HG02610 (cell line): ENCODE measurements around the gene NLRC5.
"Not testable (repeated sequence)": the region's sequence is repeated elsewhere in the genome, so short reads cannot be mapped to it uniquely, and the experiment has no call there.

ENCODE experiments used
- ATAC-seq: cut with Tn5 transposase; IDR thresholded peaks from one replicate; pipeline ENCODE4 v1.9.1; 2021; ENCODE audit warnings: mild to moderate bottlenecking, moderate library complexity; ENCODE audit not compliant: unreplicated experiment

Gene NLRC5

DNA sequence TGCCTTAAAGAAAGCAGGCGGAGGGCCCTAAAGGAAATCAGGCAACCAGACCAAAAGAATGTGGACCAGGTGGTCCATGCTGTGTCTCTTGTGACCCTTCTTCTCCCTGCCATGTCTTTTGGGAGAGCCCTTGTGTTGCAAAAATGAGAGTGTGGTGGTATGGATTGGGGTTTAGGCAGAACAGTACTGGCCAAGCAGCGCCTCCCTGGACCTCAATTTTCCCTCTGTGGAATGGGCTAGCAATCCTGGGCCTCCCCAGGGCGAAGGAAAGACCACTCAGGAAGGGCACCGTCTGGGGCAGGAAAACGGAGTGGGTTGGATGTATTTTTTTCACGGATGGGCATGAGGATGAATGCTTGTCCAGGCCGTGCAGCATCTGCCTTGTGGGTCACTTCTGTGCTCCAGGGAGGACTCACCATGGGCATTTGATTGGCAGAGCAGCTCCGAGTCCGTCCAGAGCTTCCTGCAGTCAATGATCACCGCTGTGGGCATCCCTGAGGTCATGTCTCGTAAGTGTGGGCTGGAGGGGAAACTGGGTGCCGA, 7.6 kb upstream of the NLRC5 start:
- no peak for ATAC-seq

DNA sequence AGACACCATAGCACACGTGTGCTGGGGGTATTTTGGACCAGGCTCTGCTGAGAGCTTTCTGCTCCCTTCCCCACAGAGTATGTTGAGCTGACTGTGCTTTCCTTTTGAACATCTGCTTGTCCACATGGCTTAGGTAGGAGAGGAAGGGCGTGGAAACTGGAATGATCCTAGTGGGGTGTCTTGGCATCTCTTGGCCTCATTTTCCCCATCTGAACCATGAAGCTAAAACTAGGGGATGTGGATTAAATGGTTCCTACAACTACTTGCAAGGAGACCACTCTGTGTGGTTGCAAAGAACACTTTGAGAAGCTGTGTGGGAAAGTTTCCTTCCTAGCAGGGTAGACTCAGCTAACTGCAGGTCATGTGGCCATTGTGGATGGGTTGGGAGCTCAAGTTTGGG, 6.7 kb upstream of the NLRC5 start:
- ATAC-seq, result no peak

DNA sequence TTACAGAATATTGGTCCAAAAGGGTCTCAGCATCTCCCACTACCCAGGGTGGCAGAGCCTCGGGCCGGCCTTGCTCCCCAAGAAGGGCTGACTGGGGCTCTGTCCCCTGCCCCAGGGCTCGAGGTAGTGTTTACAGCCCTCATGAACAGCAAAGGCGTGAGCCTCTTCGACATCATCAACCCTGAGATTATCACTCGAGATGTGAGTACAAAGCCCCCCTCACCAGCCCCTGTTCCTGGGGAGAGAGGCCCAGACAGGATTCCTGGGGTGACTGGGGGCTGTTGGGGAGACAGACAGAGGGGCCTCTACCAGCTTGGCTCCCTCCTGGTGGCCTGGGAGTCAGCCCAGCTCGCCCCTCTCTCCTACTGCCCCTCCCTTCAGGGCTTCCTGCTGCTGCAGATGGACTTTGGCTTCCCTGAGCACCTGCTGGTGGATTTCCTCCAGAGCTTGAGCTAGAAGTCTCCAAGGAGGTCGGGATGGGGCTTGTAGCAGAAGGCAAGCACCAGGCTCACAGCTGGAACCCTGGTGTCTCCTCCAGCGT, 6.1 kb upstream of the NLRC5 start:
- ATAC-seq, result no peak

DNA sequence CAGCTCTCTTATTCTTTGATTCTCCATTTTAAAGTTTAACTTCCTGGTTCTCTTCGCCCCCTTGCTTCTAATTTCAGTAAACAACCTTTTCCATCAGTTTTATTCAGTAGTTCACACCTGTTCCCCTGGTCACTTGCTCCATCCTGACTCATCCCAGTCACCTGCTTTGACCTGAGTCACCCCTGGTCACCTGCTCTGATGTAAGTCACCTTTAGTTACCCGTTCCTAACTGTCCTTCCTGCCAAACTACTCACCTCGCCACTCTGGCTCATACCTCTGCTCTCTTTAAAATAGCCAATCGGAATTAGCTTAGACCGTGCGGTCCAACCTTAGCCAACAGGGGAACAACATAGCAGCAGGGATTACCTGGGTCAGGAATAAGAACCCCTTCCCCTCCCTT, 4.7 kb upstream of the NLRC5 start:
- no peak for ATAC-seq

DNA sequence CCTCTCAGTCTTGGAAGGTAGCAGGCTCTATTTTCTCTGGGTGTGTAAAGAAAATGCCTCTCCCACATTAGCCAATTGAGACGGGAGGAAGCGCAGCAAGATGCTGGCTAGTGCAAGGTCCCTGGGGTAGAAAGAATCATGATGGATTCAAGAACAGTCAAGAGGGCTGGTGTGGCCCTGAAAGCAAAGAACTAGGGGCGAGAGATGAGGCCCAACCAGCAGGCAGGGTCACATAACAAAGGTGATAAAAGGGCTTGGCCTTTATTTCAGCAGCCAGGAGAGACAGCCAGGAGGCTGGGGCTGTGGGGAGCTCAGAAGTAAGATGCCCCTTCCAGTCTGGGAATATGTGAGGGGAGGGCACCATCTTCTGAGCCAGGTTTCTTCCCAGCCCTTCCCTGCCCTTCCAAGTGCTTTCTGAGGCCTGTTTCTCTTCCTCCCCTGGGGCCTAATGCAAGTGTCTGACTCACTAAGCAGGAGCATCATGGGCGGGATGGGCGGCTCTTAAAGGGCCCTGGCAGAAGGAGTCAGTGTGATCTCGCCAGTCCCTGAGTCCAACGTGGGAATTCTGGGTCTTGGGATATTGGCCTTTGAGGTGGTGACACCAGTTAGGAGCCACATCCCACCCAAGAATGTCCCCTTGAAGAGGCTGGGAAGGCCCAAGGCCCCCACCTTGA, 3.9 kb upstream of the NLRC5 start:
- no peak for ATAC-seq

DNA sequence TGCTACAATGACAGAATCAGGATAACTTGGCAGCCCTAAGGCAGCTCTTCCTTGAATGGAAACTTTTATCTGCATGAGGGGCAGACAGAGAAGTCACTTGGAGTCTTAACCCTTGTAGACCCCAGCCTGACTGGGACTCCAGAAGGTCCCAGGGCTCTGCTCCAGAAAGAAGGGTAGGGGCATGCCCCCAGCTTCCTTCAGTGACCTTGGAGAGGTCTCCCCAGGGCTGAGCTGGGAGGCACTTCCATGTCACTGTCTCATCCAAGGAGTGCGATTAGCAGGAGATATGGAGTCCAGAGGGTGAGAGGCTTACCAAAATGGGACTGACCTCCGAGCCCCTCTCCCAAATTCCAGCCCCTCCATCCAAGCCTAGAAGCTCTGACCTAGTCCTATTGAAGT, 3.4 kb upstream of the NLRC5 start:
- no peak for ATAC-seq

DNA sequence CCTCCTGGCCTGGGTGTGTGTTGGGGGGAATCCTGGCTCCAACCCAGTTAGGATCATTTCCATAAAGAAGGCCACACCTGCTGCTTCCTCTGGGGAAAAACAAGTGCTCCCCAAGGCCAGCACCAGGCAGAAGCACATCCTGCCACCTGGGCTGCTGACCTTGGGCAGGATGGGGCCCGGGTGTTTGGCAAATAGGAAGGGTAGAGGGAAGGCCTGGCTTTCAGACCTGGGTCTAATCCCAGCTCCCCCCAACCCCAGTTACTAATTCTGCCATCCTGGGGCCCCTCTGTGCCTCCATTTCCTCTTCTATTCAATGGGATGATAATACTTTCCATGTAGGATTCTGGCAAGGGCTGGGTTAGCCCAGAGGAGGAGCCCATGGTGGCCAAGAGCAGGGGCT, 3.0 kb upstream of the NLRC5 start:
- no peak for ATAC-seq

DNA sequence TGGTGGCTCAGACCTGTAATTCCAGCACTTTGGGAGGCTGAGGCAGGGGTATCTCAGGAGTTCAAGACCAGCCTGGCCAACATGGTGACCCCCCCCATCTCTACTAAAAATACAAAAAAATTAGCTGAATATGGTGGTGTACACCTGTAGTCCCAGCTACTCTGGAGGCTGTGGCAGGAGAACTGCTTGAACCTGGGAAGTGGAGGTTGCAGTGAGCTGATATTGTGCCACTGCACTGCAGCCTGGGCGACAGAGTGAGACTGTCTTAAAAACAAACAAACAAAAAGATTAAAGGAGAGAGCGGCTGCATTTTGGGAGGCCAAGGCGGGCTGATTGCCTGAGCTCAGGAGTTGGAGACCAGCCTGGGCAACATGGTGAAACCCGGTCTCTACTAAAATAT, 2.4 kb upstream of the NLRC5 start:
- not testable (repeated sequence) for ATAC-seq

DNA sequence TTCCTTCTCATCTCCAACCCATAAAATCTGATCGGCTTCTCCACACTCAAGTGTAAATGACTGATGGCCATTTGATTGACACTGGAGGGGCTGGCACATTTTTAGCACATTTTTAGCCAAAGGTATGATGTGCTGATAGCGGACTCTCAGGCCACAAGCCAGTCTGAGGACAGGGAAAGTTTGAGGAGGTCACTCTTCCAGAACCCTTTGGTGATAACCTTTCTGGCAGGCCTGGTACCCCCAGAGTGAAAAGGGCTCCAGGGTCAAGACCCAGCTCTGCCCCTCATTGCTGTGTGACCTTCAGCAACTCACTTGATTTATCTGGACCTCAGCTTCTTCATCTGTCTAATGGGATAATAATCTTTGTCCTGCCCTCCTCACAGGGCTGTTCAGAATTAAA, 1.7 kb upstream of the NLRC5 start:
- no peak for ATAC-seq

DNA sequence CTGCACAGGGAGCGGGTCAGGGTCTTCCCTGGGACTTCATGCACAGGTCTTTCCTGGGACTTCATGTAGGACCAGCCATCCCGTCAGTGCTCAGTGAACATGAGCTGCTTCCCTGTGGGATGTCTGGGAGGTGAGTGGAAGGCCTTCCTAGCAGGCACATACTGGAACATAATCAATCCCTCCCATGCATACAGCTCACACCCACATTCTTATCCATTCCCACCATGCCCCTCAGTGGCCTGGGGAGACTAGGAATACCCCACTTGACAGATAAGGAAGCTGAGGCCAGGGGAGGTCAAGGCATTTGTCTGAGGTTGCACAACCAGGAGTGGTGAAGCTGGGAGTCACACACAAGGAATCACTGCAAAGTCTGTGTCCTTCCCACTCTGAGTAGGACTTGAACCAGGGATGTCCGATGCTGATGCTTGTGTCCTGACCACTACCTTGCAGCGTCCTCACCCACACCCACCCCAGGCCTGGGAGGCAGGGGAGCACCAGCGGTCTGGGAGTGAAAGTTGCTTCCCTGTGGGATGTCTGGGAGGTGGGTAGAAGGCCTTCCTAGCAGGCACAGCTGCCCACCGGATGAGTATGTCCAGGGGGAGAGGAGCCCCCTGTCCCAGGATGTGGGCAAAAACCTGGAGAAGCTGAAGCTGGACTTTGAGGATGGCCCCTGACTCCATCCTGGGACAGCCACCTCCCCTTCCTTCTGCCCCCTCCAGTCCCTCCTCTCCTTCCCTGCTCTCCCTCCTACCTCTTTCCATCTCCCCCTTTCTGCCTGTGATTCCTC, 1.0 kb upstream of the NLRC5 start:
- no peak for ATAC-seq

DNA sequence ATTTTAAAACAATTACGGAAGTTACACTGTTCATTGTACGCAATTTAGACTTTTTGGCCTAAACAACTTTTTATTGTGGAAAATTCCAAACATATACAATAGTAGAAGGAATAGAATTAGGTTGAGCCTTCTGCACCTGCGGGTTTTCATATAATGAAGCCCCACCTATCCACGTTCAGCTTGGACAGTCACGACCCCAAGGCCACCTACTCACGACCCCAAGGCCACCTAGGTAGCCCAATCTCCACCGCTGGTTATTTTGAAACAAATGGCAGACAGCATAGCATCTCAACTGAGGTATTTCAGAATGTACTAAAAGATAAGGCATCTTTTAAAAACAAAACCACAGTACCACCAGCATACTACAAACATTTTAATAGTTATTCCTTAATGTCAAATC, 631 bp downstream of the NLRC5 start:
- no peak for ATAC-seq

DNA sequence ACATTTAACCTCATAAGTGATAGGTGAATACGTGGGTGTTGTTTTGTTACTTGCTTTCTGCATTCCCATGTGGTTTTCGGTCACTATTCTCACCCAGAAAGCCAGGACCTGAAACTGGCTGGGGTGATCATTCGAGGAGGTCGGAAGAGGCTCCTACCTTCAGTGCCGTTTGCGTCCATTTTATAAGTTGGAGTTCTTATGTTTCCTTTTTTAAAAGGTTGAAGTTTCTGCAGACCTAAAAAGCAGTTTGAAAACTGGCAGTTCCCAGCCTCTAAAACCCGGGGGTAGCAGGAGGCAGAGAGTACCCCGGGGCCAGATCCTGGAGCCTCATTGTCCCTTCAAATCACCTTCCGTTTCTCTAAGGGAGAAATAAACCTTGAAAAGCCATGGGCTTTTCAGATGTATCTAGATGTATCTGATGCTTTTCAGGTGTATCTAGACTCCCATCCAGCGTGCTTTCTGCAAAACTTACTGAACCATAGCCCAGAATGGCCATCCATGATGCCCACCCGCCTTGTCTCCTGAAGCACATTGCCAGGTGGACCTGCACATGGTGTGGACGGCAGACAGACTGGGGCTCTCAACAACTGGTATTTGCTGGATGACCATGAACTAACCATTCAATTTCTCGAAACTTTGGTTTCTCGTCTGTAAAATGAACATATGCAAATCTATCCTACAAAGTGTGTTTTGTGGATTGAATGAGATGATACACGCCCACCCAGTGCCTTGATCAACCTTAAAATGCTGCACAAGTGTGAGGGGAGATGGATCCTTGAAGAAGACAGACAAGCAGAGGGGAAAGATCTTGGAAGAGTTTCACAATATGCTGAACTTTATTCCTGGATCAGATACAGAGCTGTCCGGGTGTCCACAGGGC, 1.3 kb downstream of the NLRC5 start:
- no peak for ATAC-seq

DNA sequence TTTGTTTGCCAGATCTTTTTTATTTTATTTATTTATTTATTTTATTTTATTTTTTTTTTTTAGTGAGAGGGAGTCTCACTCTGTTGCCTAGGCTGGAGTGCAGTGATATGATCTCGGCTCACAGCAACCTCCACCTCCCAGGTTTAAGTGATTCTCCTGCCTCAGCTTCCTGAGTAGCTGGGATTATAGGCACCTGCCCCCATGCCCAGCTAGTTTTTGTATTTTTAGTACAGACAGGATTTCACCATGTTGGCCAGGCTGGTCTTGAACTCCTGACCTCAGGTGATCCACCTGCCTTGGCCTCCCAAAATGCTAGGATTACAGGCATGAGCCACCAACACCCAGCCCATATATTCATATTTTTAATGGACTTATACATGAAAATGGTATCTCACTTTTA, 3.1 kb downstream of the NLRC5 start:
- ATAC-seq, result not testable (repeated sequence)

DNA sequence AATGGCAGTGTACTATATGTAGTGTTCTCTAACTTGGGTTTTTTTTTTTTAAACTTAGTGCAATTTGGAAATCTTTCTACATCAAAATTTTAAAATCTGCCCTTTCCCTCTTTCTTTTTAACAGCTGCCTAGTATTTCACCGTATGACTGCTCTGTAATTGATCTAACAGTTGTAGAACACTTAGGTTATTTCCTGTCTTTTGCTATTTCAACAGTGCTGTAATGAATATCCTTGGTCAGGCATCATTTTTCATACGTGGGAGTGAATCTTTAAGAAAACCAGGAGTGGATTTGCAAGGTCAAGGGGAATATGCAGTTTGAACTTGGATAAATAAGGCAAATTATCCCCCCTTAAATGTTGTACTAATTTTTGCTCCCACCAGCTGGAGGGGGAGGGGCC, 3.8 kb downstream of the NLRC5 start:
- ATAC-seq, result no peak

DNA sequence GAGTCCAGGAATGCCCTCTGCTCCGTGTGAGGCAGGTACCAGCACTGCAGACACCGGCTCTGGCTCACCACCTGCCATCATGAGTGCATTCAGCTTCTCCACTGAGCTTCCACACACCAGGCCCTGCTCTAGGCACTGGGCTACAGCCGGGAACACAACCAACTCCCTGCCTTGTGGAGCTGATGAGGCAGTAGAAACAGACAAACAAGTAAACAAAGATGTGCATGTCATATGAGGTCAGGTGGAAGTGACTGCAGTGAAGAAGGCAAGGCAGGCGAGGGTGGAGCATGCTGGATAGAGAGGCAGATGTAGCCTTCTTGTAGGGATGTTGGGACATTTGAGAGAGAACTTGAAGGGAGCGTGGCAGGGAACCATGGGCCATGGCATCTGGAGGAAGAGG, 5.0 kb downstream of the NLRC5 start:
- no peak for ATAC-seq

DNA sequence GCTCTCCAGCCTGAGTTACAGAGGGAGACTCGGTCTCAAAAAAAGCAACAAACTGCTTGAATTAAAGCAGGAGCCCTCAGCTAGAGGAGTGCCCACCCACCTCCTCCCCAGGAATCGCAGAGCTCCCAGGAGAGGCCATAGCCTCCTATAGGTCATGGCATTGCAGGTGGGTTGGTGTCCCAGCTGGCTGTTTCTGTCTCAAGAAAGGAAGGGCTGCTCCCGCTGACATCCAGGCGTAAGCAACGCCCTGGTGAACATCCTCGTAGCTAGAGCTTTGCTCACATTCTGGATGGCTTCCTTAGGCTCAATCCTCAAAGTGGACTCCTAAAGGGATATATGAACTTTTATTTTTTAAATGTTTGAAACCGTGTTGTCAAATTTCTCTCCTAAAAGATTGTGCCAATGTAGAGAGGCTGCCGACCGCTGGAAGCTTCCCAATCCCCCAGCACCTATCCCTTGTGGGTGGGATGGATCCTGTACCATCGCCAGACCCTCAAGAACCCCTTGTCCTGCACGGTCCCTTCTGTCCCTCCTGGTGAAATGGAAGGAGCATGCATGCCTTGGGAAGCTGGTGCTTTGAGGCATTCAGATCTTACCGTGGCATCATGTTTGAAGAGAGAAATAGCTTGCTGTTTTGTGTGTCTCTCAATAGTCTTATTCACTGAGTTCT, 5.9 kb downstream of the NLRC5 start:
- ATAC-seq, result no peak

DNA sequence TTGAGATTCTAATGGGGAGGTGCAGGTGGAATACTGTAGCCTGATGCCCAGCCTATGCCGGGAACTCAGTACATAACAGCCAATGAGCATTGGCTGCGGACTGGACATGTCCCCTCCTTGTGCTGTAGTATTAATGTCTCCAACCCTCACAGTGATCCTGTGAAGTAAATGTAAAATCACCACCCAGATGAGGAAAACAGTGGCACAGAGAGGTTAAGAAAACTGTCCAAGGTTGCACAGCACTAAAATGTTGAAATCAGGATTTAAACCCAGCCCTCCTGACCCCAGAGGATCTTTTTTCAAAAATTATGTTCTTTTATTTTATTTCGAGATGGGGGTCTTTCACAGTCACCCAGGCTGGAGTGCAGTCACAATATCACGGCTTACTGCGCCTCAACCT, 7.9 kb downstream of the NLRC5 start:
- ATAC-seq, result no peak

DNA sequence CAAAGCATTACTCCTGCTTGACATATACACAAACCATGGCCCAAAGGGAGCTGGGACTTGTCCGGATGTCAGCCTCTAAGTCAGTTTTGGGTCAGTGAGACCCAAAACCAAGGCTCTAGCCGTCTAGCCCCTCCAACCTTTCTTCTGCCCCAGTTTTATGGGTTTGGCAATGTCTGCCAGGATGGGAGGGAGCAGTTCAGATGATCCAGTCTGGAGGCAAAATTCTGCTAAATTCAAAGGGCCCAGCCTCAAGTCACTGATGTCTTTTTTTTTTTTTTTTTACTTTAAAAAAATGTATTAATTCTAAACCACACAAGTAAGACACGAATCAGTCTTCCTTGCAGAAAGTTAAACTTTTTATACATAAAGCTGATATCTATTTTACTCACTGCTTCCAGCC, 8.6 kb downstream of the NLRC5 start:
- ATAC-seq, result no peak

DNA sequence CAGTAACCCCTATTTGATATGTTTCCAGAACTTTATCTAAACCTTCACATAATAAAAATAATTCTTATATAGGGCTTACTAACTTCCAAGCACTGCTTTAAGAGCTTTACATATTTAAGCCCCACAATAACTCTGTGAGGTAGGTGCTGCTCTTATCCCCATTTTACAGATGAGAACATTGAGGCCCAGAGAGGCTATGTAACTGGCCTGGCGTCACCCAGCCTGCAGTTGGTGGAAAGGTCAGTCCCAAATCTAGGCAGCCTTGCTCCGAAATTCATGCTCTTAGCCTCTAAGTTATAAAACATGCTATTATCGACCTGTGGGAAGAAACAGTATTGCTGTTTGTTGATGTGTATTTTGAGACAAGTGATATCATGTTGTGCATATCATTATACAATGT, 9.0 kb downstream of the NLRC5 start:
- no peak for ATAC-seq

DNA sequence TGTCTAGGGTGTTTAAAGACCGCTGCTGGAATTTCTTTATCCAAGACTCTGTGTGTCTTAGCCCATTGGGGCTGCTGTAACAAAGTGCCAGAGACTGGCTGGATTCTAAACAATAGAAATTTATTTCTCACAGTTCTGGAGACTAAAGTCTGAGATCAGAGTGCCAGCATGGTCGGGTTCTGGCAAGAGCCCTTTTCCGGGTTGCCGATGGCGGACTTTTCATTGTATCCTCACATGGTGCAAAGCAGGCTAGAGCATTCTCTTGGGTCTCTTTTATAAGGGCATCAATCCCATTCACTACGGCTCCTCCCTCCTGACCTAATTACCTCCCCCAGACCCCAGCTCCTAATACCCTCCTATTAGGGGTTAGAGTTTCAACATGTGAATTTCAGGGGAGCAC, 9.5 kb downstream of the NLRC5 start:
- ATAC-seq, result no peak
